ENCODE results near the gene ZNF423. TPM values are rescaled to one million over a fixed set of nuclear protein-coding genes. Genes with fewer than 3 reads are reported as not detected.

Gene ZNF423
- total RNA-seq, 1 experiment from 2014 or later = not detected

GRCh38 chr16:49836218-49836617 lies 19.7 kb downstream of the ZNF423 start:
- Histone ChIP-seq H3K9me3 (ENCODE audit: low read length) (no peaks in the 10 kb centered on the region), H3K4me2 (ENCODE audit: low read depth, low read length, poor library complexity, severe bottlenecking) (no peak overlapping the region), H2AFZ (ENCODE audit: low read length) (no peak overlapping the region), H3K4me3 (ENCODE audit: low read length) (no peak overlapping the region), H3K27ac (ENCODE audit: low read length) (no peak overlapping the region), H3K9me2 (replicated peaks; ENCODE audit: insufficient read depth, low read length) (no peaks in the 10 kb centered on the region), H3K36me3 (ENCODE audit: insufficient read depth, low read length) (no peaks in the 10 kb centered on the region), H3K4me1 (ENCODE audit: low read length) (no peaks in the 10 kb centered on the region; the same call in 1 of the 2 replicates), H3K27me3 (ENCODE audit: low read length) (no peaks in the 10 kb centered on the region), H3K9ac (ENCODE audit: low read length) (no peak overlapping the region), H4K20me1 (ENCODE audit: insufficient read depth, low read depth, low read length) (no peaks in the 10 kb centered on the region), H3K79me2 (ENCODE audit: low read length) (no peaks in the 10 kb centered on the region)
- DNase-seq = no peak

- Histone ChIP-seq H3K4me3 (ENCODE audit: low read length) (no peak overlapping the region), H3K79me2 (ENCODE audit: low read length) (no peaks in the 10 kb centered on the region)
- DNase-seq = no peak
Measured at GRCh38 chr16:49835161-49835777, 20.6 kb downstream of the ZNF423 start.

GRCh38 chr16:49834531-49835151 lies 21.3 kb downstream of the ZNF423 start:
- Histone ChIP-seq H3K9me3 (ENCODE audit: low read length) (no peaks in the 10 kb centered on the region), H2AFZ (ENCODE audit: low read length) (no peak overlapping the region), H4K20me1 (ENCODE audit: insufficient read depth, low read depth, low read length) (no peaks in the 10 kb centered on the region), H3K36me3 (ENCODE audit: insufficient read depth, low read length) (no peaks in the 10 kb centered on the region), H3K9me2 (replicated peaks; ENCODE audit: insufficient read depth, low read length) (no peaks in the 10 kb centered on the region), H3K4me3 (ENCODE audit: low read length) (no peak overlapping the region), H3K9ac (ENCODE audit: low read length) (no peak overlapping the region), H3K27me3 (ENCODE audit: low read length) (no peaks in the 10 kb centered on the region), H3K4me2 (ENCODE audit: low read depth, low read length, poor library complexity, severe bottlenecking) (no peak overlapping the region), H3K4me1 (ENCODE audit: low read length) (no peaks in the 10 kb centered on the region; the same call in 1 of the 2 replicates), H3K27ac (ENCODE audit: low read length) (no peak overlapping the region), H3K79me2 (ENCODE audit: low read length) (no peaks in the 10 kb centered on the region)
- DNase-seq = no peak

More at GRCh38 chr16:49835161-49835777, 20.6 kb downstream of the ZNF423 start:
- no peaks in the 10 kb centered on the region; the same call in 1 of the 2 replicates for H3K4me1 ChIP-seq (ENCODE audit: low read length)
- H2AFZ ChIP-seq (ENCODE audit: low read length) = no peak overlapping the region
- H3K9me3 ChIP-seq (ENCODE audit: low read length) = no peaks in the 10 kb centered on the region
- no peaks in the 10 kb centered on the region for H3K36me3 ChIP-seq (ENCODE audit: insufficient read depth, low read length)
- no peaks in the 10 kb centered on the region for H4K20me1 ChIP-seq (ENCODE audit: insufficient read depth, low read depth, low read length)
- H3K4me2 ChIP-seq (ENCODE audit: low read depth, low read length, poor library complexity, severe bottlenecking) = no peak overlapping the region
- H3K9ac ChIP-seq (ENCODE audit: low read length) = no peak overlapping the region
- no peaks in the 10 kb centered on the region for H3K9me2 ChIP-seq (replicated peaks; ENCODE audit: insufficient read depth, low read length)
- no peak overlapping the region for H3K27ac ChIP-seq (ENCODE audit: low read length)
- H3K27me3 ChIP-seq (ENCODE audit: low read length) = no peaks in the 10 kb centered on the region

- H4K20me1 ChIP-seq (ENCODE audit: insufficient read depth, low read depth, low read length) = no peaks in the 10 kb centered on the region
- H3K4me3 ChIP-seq (ENCODE audit: low read length) = no peak overlapping the region
- no peak for DNase-seq
- H3K27me3 ChIP-seq (ENCODE audit: low read length) = no peaks in the 10 kb centered on the region
- no peaks in the 10 kb centered on the region for H3K36me3 ChIP-seq (ENCODE audit: insufficient read depth, low read length)
- H3K9me3 ChIP-seq (ENCODE audit: low read length) = no peaks in the 10 kb centered on the region
- no peak overlapping the region for H2AFZ ChIP-seq (ENCODE audit: low read length)
- H3K27ac ChIP-seq (ENCODE audit: low read length) = no peak overlapping the region
- H3K4me2 ChIP-seq (ENCODE audit: low read depth, low read length, poor library complexity, severe bottlenecking) = no peak overlapping the region
- no peaks in the 10 kb centered on the region for H3K79me2 ChIP-seq (ENCODE audit: low read length)
- no peak overlapping the region for H3K9ac ChIP-seq (ENCODE audit: low read length)
- H3K4me1 ChIP-seq (ENCODE audit: low read length) = no peaks in the 10 kb centered on the region
- no peaks in the 10 kb centered on the region for H3K9me2 ChIP-seq (replicated peaks; ENCODE audit: insufficient read depth, low read length)
Measured at GRCh38 chr16:49833796-49834530, 21.9 kb downstream of the ZNF423 start.

- H4K20me1 ChIP-seq (ENCODE audit: insufficient read depth, low read depth, low read length) = no peaks in the 10 kb centered on the region
- no peaks in the 10 kb centered on the region for H3K79me2 ChIP-seq (ENCODE audit: low read length)
- H3K27me3 ChIP-seq (ENCODE audit: low read length) = no peaks in the 10 kb centered on the region
- no peaks in the 10 kb centered on the region for H3K36me3 ChIP-seq (ENCODE audit: insufficient read depth, low read length)
- DNase-seq = no peak
- no peaks in the 10 kb centered on the region for H3K9me3 ChIP-seq (ENCODE audit: low read length)
- H3K4me1 ChIP-seq (ENCODE audit: low read length) = no peaks in the 10 kb centered on the region
- no peak overlapping the region for H3K27ac ChIP-seq (ENCODE audit: low read length)
- H2AFZ ChIP-seq (ENCODE audit: low read length) = no peak overlapping the region
- no peak overlapping the region for H3K9ac ChIP-seq (ENCODE audit: low read length)
- no peaks in the 10 kb centered on the region for H3K9me2 ChIP-seq (replicated peaks; ENCODE audit: insufficient read depth, low read length)
- H3K4me3 ChIP-seq (ENCODE audit: low read length) = no peak overlapping the region
- H3K4me2 ChIP-seq (ENCODE audit: low read depth, low read length, poor library complexity, severe bottlenecking) = no peak overlapping the region
Measured at GRCh38 chr16:49833085-49833484, 22.8 kb downstream of the ZNF423 start.

GRCh38 chr16:49832177-49832576 lies 23.7 kb downstream of the ZNF423 start:
- Histone ChIP-seq H4K20me1 (ENCODE audit: insufficient read depth, low read depth, low read length) (no peaks in the 10 kb centered on the region), H3K27ac (ENCODE audit: low read length) (no peak overlapping the region), H3K36me3 (ENCODE audit: insufficient read depth, low read length) (no peaks in the 10 kb centered on the region), H3K4me3 (ENCODE audit: low read length) (no peak overlapping the region), H3K9me2 (replicated peaks; ENCODE audit: insufficient read depth, low read length) (no peaks in the 10 kb centered on the region), H2AFZ (ENCODE audit: low read length) (no peak overlapping the region), H3K4me2 (ENCODE audit: low read depth, low read length, poor library complexity, severe bottlenecking) (no peak overlapping the region), H3K79me2 (ENCODE audit: low read length) (no peaks in the 10 kb centered on the region), H3K4me1 (ENCODE audit: low read length) (no peaks in the 10 kb centered on the region), H3K9ac (ENCODE audit: low read length) (no peak overlapping the region), H3K9me3 (ENCODE audit: low read length) (no peaks in the 10 kb centered on the region), H3K27me3 (ENCODE audit: low read length) (no peaks in the 10 kb centered on the region)
- no peak for DNase-seq

- no peaks in the 10 kb centered on the region for H3K4me1 ChIP-seq (ENCODE audit: low read length)
- no peaks in the 10 kb centered on the region for H3K79me2 ChIP-seq (ENCODE audit: low read length)
- H3K9ac ChIP-seq (ENCODE audit: low read length) = no peak overlapping the region
- H4K20me1 ChIP-seq (ENCODE audit: insufficient read depth, low read depth, low read length) = no peaks in the 10 kb centered on the region
- DNase-seq = no peak
- H3K27ac ChIP-seq (ENCODE audit: low read length) = no peak overlapping the region
- H2AFZ ChIP-seq (ENCODE audit: low read length) = no peak overlapping the region
- no peaks in the 10 kb centered on the region for H3K36me3 ChIP-seq (ENCODE audit: insufficient read depth, low read length)
- H3K4me2 ChIP-seq (ENCODE audit: low read depth, low read length, poor library complexity, severe bottlenecking) = no peak overlapping the region
- H3K9me2 ChIP-seq (replicated peaks; ENCODE audit: insufficient read depth, low read length) = no peaks in the 10 kb centered on the region
- H3K27me3 ChIP-seq (ENCODE audit: low read length) = no peaks in the 10 kb centered on the region
- no peak overlapping the region for H3K4me3 ChIP-seq (ENCODE audit: low read length)
- H3K9me3 ChIP-seq (ENCODE audit: low read length) = no peaks in the 10 kb centered on the region
Measured at GRCh38 chr16:49830873-49831272, 25.0 kb downstream of the ZNF423 start.

- Histone ChIP-seq H3K4me3 (ENCODE audit: low read length) (no peak overlapping the region), H3K4me2 (ENCODE audit: low read depth, low read length, poor library complexity, severe bottlenecking) (no peak overlapping the region), H3K27ac (ENCODE audit: low read length) (no peak overlapping the region), H3K27me3 (ENCODE audit: low read length) (no peaks in the 10 kb centered on the region), H3K79me2 (ENCODE audit: low read length) (no peaks in the 10 kb centered on the region), H3K36me3 (ENCODE audit: insufficient read depth, low read length) (no peaks in the 10 kb centered on the region), H2AFZ (ENCODE audit: low read length) (no peak overlapping the region), H3K9me2 (replicated peaks; ENCODE audit: insufficient read depth, low read length) (no peaks in the 10 kb centered on the region), H3K9ac (ENCODE audit: low read length) (no peak overlapping the region), H3K9me3 (ENCODE audit: low read length) (no peaks in the 10 kb centered on the region), H3K4me1 (ENCODE audit: low read length) (no peaks in the 10 kb centered on the region), H4K20me1 (ENCODE audit: insufficient read depth, low read depth, low read length) (no peaks in the 10 kb centered on the region)
- no peak for DNase-seq
Measured at GRCh38 chr16:49828533-49829267, 27.2 kb downstream of the ZNF423 start.
